Mesothelial cell of epicardium (in vitro differentiated cells): ENCODE results near the gene UBE4A. TPM values are rescaled to one million over a fixed set of nuclear protein-coding genes. Genes with fewer than 3 reads are reported as not detected.
A peak's percentile ranks its signal among the peaks of the same experiment; 100 is the strongest.

Experiments
- DNase-seq, 2 experiments: peaks; one replicate each; pipeline ENCODE4 v3.0.0; 2021; ENCODE audit warnings: low spot score in 2 of 2; ENCODE audit not compliant: unreplicated experiment in 2 of 2
- H3K27ac Mint-ChIP-seq: 2 replicates; pipeline ENCODE4 v1.8.0; 2021; ENCODE audit warnings: mixed read lengths
- H3K27me3 Mint-ChIP-seq: 2 replicates; pipeline ENCODE4 v1.8.0; 2021; ENCODE audit warnings: low read depth, mixed read lengths
- H3K36me3 Mint-ChIP-seq: 2 replicates; pipeline ENCODE4 v1.8.0; 2021; ENCODE audit warnings: mixed read lengths
- H3K4me1 Mint-ChIP-seq: 2 replicates; pipeline ENCODE4 v1.8.0; 2021; ENCODE audit warnings: mixed read lengths
- H3K4me3 Mint-ChIP-seq: 2 replicates; pipeline ENCODE4 v1.8.0; 2021; ENCODE audit warnings: mild to moderate bottlenecking, moderate library complexity, mixed read lengths
- H3K9me3 Mint-ChIP-seq: 2 replicates; pipeline ENCODE4 v1.8.0; 2021; ENCODE audit warnings: mixed read lengths
- total RNA-seq: library from RNA; stranded (reverse); gene quantifications from 3 replicates; pipeline ENCODE4 v1.2.1, GENCODE V29; 2021
- TF ChIP-seq, protein P1 (sequence below): fragments of 200-600 bp; sonication (generic); IDR thresholded peaks from one replicate; pipeline ENCODE4 v1.5.0; 2021; ENCODE audit warnings: antibody characterized with exemption; ENCODE audit not compliant: unreplicated experiment

The UBE4A gene
- total RNA-seq, 1 donor from 2014 or later, result 40.5 TPM

DNA sequence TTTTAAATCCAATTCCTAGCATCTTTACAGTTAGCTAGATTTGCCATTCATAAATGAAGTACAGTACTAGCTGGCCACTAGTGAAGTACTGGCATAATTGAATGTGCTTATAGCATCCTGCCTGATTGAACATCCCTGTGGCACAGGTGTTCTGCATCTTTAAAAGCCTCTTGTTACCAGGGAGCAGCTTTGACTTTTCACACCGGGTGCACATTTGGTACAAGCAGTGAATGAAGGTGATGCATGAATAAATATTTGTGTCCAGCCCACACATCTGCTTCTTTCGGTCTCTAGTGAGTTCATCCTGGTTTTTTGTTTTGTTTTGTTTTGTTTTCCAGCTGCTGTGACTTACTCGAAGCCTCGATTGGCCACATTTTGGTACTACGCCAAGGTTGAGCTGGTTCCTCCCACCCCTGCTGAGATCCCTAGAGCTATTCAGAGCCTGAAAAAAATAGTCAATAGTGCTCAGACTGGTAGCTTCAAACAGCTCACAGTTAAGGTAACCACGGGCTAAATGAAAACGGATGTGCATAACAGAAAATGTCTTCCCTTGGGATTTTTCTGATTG lies 47.3 kb downstream of the UBE4A start:
- H3K27me3 Mint-ChIP-seq, result no peaks in the 10 kb centered on the region
- H3K27ac Mint-ChIP-seq, result peak overlapping the region; percentile 31
- H3K36me3 Mint-ChIP-seq, result peaks cover 12% of the 10 kb centered on the region
- DNase-seq, result no peak
- peaks cover 16% of the 10 kb centered on the region for H3K4me1 Mint-ChIP-seq
- TF ChIP-seq, protein P1, sequence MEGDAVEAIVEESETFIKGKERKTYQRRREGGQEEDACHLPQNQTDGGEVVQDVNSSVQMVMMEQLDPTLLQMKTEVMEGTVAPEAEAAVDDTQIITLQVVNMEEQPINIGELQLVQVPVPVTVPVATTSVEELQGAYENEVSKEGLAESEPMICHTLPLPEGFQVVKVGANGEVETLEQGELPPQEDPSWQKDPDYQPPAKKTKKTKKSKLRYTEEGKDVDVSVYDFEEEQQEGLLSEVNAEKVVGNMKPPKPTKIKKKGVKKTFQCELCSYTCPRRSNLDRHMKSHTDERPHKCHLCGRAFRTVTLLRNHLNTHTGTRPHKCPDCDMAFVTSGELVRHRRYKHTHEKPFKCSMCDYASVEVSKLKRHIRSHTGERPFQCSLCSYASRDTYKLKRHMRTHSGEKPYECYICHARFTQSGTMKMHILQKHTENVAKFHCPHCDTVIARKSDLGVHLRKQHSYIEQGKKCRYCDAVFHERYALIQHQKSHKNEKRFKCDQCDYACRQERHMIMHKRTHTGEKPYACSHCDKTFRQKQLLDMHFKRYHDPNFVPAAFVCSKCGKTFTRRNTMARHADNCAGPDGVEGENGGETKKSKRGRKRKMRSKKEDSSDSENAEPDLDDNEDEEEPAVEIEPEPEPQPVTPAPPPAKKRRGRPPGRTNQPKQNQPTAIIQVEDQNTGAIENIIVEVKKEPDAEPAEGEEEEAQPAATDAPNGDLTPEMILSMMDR, result no peak
- H3K4me3 Mint-ChIP-seq, result no peak overlapping the region
- H3K9me3 Mint-ChIP-seq, result no peaks in the 10 kb centered on the region

DNA sequence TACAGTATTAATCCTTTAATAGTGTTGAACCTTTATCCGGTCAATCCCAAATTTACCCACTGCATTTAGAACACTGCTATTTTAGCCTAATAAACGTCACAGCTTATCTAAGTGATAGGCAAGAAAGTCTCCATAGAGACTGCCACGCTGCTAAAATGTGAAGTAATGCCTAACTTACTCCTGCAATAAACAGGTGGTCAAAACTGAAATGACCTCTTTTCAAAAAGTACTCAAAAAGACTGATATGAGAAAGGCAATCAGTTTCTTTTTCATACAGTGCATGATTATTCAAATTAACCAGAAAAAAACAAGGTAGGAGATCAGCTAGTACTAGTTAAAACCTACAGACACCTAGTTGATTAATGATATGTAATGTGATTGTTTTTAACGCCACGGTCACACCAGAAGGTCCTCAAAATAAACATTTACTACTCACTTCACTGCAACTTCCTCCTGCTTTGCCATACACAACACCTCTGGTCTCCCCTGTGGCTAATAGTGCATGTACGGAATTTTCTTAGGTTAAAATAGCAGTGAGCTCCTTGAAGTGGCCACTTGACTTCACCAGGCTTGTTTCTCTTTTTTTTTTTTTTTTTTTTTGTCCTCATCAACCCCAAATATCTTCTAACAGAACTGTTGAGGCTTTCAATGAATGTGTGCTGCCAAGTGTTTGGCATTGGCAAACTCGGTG lies 50.8 kb downstream of the UBE4A start:
- no peak for DNase-seq
- no peaks in the 10 kb centered on the region for H3K4me1 Mint-ChIP-seq
- no peak overlapping the region for H3K4me3 Mint-ChIP-seq
- TF ChIP-seq, protein P1, result no peak
- peaks cover 12% of the 10 kb centered on the region for H3K36me3 Mint-ChIP-seq
- H3K9me3 Mint-ChIP-seq, result no peaks in the 10 kb centered on the region
- H3K27ac Mint-ChIP-seq, result no peak overlapping the region
- no peaks in the 10 kb centered on the region for H3K27me3 Mint-ChIP-seq

DNA sequence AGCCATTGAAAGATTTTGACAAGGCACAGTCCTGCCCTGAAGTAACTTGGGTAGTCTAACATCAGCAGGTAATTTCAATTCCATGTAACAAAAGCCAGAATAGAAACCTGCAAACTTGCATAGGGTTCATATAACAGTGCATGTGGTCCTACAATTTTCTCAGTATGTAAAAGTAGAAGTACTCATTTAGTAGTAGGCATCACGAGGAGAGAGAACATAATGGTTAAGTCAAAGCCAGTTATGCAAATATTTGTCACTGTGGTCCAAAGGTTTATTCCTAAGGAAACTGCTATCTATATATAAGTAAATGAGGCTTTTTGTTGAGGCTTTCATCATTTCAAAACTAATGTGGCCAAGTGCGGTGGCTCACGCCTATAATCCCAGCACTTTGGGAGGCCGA lies 52.1 kb downstream of the UBE4A start:
- Mint-ChIP-seq H3K4me1 (no peaks in the 10 kb centered on the region), H3K4me3 (no peak overlapping the region), H3K27me3 (no peaks in the 10 kb centered on the region), H3K36me3 (peaks cover 12% of the 10 kb centered on the region), H3K27ac (no peak overlapping the region), H3K9me3 (no peaks in the 10 kb centered on the region)
- no peak for DNase-seq
- TF ChIP-seq, protein P1, result no peak

DNA sequence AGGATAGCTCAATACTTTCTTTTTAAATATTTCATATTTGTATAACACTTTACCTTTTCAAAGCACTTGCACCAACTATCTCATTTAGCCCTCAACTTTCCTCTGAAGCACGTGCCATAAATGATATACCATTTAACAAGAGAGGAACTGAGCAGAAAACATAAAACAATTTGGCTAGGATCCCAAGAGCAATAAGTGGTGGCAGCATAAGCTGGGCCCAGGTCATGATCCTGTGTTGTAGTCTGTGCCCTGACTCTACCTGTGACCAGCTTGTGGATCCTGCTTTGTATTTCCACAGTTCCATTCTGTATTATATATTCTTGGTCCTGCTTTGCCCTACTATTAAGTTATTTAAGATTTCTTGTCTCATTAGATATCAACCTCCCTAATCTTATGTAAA lies 53.5 kb downstream of the UBE4A start:
- no peaks in the 10 kb centered on the region for H3K4me1 Mint-ChIP-seq
- H3K27ac Mint-ChIP-seq, result no peak overlapping the region
- no peaks in the 10 kb centered on the region for H3K9me3 Mint-ChIP-seq
- no peaks in the 10 kb centered on the region for H3K27me3 Mint-ChIP-seq
- peaks cover 8% of the 10 kb centered on the region for H3K36me3 Mint-ChIP-seq
- H3K4me3 Mint-ChIP-seq, result no peak overlapping the region
- TF ChIP-seq, protein P1, result no peak
- no peak for DNase-seq

DNA sequence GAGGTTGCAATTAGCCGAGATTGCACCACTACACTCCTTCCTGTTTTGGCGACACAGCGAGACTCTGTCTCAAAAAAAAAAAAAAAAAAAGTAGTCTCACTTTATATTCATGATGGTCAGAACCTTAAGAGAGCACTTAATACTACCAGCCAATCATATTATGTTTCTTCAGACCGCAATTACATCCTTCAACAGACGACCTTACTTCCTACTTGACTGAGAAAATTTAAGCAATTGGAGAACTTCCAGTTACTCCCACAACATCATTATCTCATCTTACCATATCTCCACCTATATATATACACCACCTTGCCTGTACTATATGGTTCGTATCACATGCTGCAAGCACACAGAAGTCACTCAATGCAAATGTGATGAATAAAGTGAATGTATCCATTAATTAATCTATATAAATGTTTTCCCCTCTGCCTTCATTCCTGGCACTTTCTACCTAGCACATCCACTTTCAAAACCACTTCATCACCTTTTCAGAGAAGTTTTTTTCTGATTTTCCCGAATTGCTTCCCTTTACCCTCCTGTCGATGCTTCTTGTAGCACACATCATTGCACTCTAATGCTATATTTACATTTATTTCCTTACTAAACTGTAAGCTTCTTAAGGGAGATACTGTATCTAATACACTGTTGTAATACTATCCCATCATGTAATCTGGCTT lies 55.8 kb downstream of the UBE4A start:
- H3K4me3 Mint-ChIP-seq, result no peak overlapping the region
- DNase-seq, result no peak
- TF ChIP-seq, protein P1, result no peak
- no peaks in the 10 kb centered on the region for H3K4me1 Mint-ChIP-seq
- no peaks in the 10 kb centered on the region for H3K27me3 Mint-ChIP-seq
- peaks cover 4% of the 10 kb centered on the region for H3K36me3 Mint-ChIP-seq
- no peak overlapping the region for H3K27ac Mint-ChIP-seq
- no peaks in the 10 kb centered on the region for H3K9me3 Mint-ChIP-seq
